Hair follicle dermal papilla cell (primary cell): Measurements from ENCODE around the gene TPSD1. TPM values are rescaled to one million over a fixed set of nuclear protein-coding genes. Genes with fewer than 3 reads are reported as not detected.

ENCODE experiments used
- total RNA-seq: library from RNA; depleted of rRNA; stranded (reverse); fragments of >200 nt; gene quantifications from 2 replicates; pipeline ENCODE4 v1.2.3, GENCODE V29; 2012

Gene TPSD1
- not detected in 2 replicates for total RNA-seq

GRCh38 chr16:1255276-1256122, at the start of gene TPSD1:
Gene TPSD1, plus strand, starts transcription at chr16:1256069. Its CDS starts 212 bp downstream, at chr16:1256281.

GRCh38 chr16:1225051-1225451, 30.8 kb upstream of the TPSD1 start, which contains the start of gene TPSG1:
Gene TPSG1, minus strand, starts transcription at chr16:1225268. Its CDS starts 16 bp downstream, at chr16:1225252.

GRCh38 chr16:1230084-1230470, 25.8 kb upstream of the TPSD1 start, which contains the start of gene TPSB2:
Gene TPSB2, minus strand, starts transcription at chr16:1230184. Its CDS starts 233 bp downstream, at chr16:1229951.

GRCh38 chr16:1240436-1240835, 15.4 kb upstream of the TPSD1 start, which contains the start of gene TPSAB1:
Gene TPSAB1, plus strand, starts transcription at chr16:1240705. Its CDS starts 234 bp downstream, at chr16:1240939.

Other genes starting within 250 kb of the TPSD1 start
- not detected in 2 replicates for gene SSTR5, start 183.3 kb upstream of the TPSD1 start, total RNA-seq
- gene C1QTNF8, start 159.8 kb upstream of the TPSD1 start, total RNA-seq, result not detected in 2 replicates
- under 0.01 TPM in 2 replicates for gene CACNA1H, start 103.0 kb upstream of the TPSD1 start, total RNA-seq
- not detected in 2 replicates for gene TPSG1, start 30.8 kb upstream of the TPSD1 start, total RNA-seq
- gene TPSB2, start 25.9 kb upstream of the TPSD1 start, total RNA-seq, result not detected in 2 replicates
- gene TPSAB1, start 15.4 kb upstream of the TPSD1 start, total RNA-seq, result not detected in 2 replicates
- 37.2 and 54.0 TPM in 2 replicates for gene UBE2I, start 53.6 kb downstream of the TPSD1 start, total RNA-seq
- gene BAIAP3, start 77.6 kb downstream of the TPSD1 start, total RNA-seq, result 0.97 TPM in 2 replicates
- 48.4 and 63.0 TPM in 2 replicates for gene TSR3, start 95.8 kb downstream of the TPSD1 start, total RNA-seq
- 39.9 and 41.2 TPM in 2 replicates for gene GNPTG, start 95.9 kb downstream of the TPSD1 start, total RNA-seq
- gene UNKL, start 158.6 kb downstream of the TPSD1 start, total RNA-seq, result 13.5 and 20.3 TPM in 2 replicates
- gene UQCC4, start 164.7 kb downstream of the TPSD1 start, total RNA-seq, result 10.2 and 12.0 TPM in 2 replicates
- gene PERCC1, start 175.0 kb downstream of the TPSD1 start, total RNA-seq, result not detected in 2 replicates
- under 0.01 and 0.24 TPM in 2 replicates for gene CCDC154, start 188.5 kb downstream of the TPSD1 start, total RNA-seq
- 73.5 and 81.5 TPM in 2 replicates for gene CLCN7, start 219.0 kb downstream of the TPSD1 start, total RNA-seq
- gene PTX4, start 232.9 kb downstream of the TPSD1 start, total RNA-seq, result 0.12 and 0.16 TPM in 2 replicates
- gene TELO2, start 237.3 kb downstream of the TPSD1 start, total RNA-seq, result 13.4 and 14.1 TPM in 2 replicates